ENCODE measurements around the gene CTNNBL1.

- TF ChIP-seq POLR2AphosphoS5 (IDR thresholded peaks at IDR 0.05; ENCODE audit: low read depth, low read length) (no peak), POLR2A (IDR thresholded peaks at IDR 0.05; ENCODE audit: low read depth, low read length) (no peak), SPI1 (IDR thresholded peaks at IDR 0.05; ENCODE audit: low read depth, low read length) (no peak), TAF1 (IDR thresholded peaks at IDR 0.05; ENCODE audit: low read depth, low read length) (no peak), POU2F2 (IDR thresholded peaks at IDR 0.05; ENCODE audit: low read depth, low read length) (no peak), PAX5 (IDR thresholded peaks at IDR 0.05; ENCODE audit: insufficient read depth, low read length, severe bottlenecking) (no peak)
Measured at GRCh38 chr20:37833221-37833896, 139.5 kb downstream of the CTNNBL1 start.
